Measurements from ENCODE around the gene ARHGAP19.

ARHGAP19 gene

GRCh38 chr10:97277551-97277950 is 14.9 kb downstream of the ARHGAP19 start:
- H3K4me3 ChIP-seq (ENCODE audit: low read length), result no peak overlapping the region
- TF ChIP-seq EZH2 (optimal IDR thresholded peaks at IDR 0.05; ENCODE audit: low read depth, low read length) (no peak), CTCF (IDR thresholded peaks at IDR 0.05; ENCODE audit: low read length) (no peak), EZH2phosphoT487 (IDR thresholded peaks at IDR 0.05; ENCODE audit: low read length) (no peak)
- H2AFZ ChIP-seq (ENCODE audit: low read length), result no peak overlapping the region
- peaks cover 5% of the 10 kb centered on the region; the same call in 1 of the 2 replicates for H3F3A ChIP-seq (ENCODE audit: insufficient read depth, low read length)
- peak overlapping the region; percentile 58 for H3K4me2 ChIP-seq (ENCODE audit: low read depth, low read length)
- no peaks in the 10 kb centered on the region for H3K9me3 ChIP-seq (replicated peaks; ENCODE audit: insufficient read depth, low read length)
- no peaks in the 10 kb centered on the region for H3K36me3 ChIP-seq (replicated peaks; ENCODE audit: insufficient read depth, low read length)
- 0 out of 2 replicates have a peak, but pooled peaks cover 3% of the 10 kb centered on the region for H4K20me1 ChIP-seq (ENCODE audit: insufficient read depth, low read length)
- peak overlapping the region; percentile 42; the same call in 1 of the 2 replicates for H3K27ac ChIP-seq (ENCODE audit: low read length)
- H3K79me2 ChIP-seq (ENCODE audit: low read length), result peaks cover 55% of the 10 kb centered on the region
- DNase-seq, result no peak
- H3K27me3 ChIP-seq (replicated peaks; ENCODE audit: insufficient read depth, low read length), result no peaks in the 10 kb centered on the region
- H3K9me2 ChIP-seq (replicated peaks; ENCODE audit: insufficient read depth, low read length), result no peaks in the 10 kb centered on the region
- no peak overlapping the region for H3K9ac ChIP-seq (ENCODE audit: low read length)
- peaks cover 17% of the 10 kb centered on the region for H3K4me1 ChIP-seq (ENCODE audit: low read length)

- Histone ChIP-seq H3K9me3 (replicated peaks; ENCODE audit: insufficient read depth, low read length) (no peaks in the 10 kb centered on the region), H3K9ac (ENCODE audit: low read length) (no peak overlapping the region), H3K4me1 (ENCODE audit: low read length) (peaks cover 17% of the 10 kb centered on the region), H3K9me2 (replicated peaks; ENCODE audit: insufficient read depth, low read length) (no peaks in the 10 kb centered on the region), H2AFZ (ENCODE audit: low read length) (no peak overlapping the region), H3K27me3 (replicated peaks; ENCODE audit: insufficient read depth, low read length) (no peaks in the 10 kb centered on the region), H3K36me3 (replicated peaks; ENCODE audit: insufficient read depth, low read length) (no peaks in the 10 kb centered on the region), H4K20me1 (ENCODE audit: insufficient read depth, low read length) (0 out of 2 replicates have a peak, but pooled peaks cover 3% of the 10 kb centered on the region), H3K27ac (ENCODE audit: low read length) (no peak overlapping the region), H3K4me3 (ENCODE audit: low read length) (no peak overlapping the region), H3F3A (ENCODE audit: insufficient read depth, low read length) (peaks cover 5% of the 10 kb centered on the region; the same call in 1 of the 2 replicates), H3K79me2 (ENCODE audit: low read length) (peaks cover 31% of the 10 kb centered on the region), H3K4me2 (ENCODE audit: low read depth, low read length) (no peak overlapping the region)
- TF ChIP-seq EZH2phosphoT487 (IDR thresholded peaks at IDR 0.05; ENCODE audit: low read length), result no peak
- DNase-seq, result no peak
These were observed 17.6 kb downstream of the ARHGAP19 start for GRCh38 chr10:97274828-97275227.

DNA sequence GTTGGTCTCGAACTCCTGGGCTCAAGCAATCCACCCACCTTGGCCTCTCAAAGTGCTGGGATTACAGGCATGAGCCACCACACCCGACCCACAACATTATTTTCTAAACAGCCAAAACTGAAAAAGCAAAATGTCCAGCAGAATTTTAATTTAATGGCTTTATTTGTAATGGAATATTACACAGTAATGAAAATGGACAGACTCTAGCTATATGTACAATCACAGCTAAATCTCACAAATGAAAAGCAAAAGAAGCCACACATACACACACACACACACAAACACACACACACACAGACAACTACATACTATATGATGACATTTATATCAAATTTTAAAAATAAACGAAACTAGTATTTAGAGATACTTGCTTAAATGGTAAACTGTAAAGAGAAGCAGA is 18.7 kb downstream of the ARHGAP19 start:
- H3K27me3 ChIP-seq (replicated peaks; ENCODE audit: insufficient read depth, low read length), result no peaks in the 10 kb centered on the region
- no peak for TF ChIP-seq EZH2phosphoT487 (IDR thresholded peaks at IDR 0.05; ENCODE audit: low read length)
- no peak for TF ChIP-seq EZH2 (optimal IDR thresholded peaks at IDR 0.05; ENCODE audit: low read depth, low read length)
- no peak for TF ChIP-seq CTCF (IDR thresholded peaks at IDR 0.05; ENCODE audit: low read length)
- H3K27ac ChIP-seq (ENCODE audit: low read length), result no peak overlapping the region
- H3K36me3 ChIP-seq (replicated peaks; ENCODE audit: insufficient read depth, low read length), result no peaks in the 10 kb centered on the region
- H3K4me1 ChIP-seq (ENCODE audit: low read length), result peaks cover 14% of the 10 kb centered on the region
- no peaks in the 10 kb centered on the region for H3K9me2 ChIP-seq (replicated peaks; ENCODE audit: insufficient read depth, low read length)
- H2AFZ ChIP-seq (ENCODE audit: low read length), result no peak overlapping the region
- DNase-seq, result no peak
- H4K20me1 ChIP-seq (ENCODE audit: insufficient read depth, low read length), result 0 out of 2 replicates have a peak, but pooled peaks cover 3% of the 10 kb centered on the region
- peaks cover 30% of the 10 kb centered on the region for H3K79me2 ChIP-seq (ENCODE audit: low read length)
- H3K4me3 ChIP-seq (ENCODE audit: low read length), result no peak overlapping the region
- H3K9me3 ChIP-seq (replicated peaks; ENCODE audit: insufficient read depth, low read length), result no peaks in the 10 kb centered on the region
- no peak overlapping the region for H3K4me2 ChIP-seq (ENCODE audit: low read depth, low read length)
- H3F3A ChIP-seq (ENCODE audit: insufficient read depth, low read length), result peaks cover 5% of the 10 kb centered on the region; the same call in 1 of the 2 replicates
- no peak overlapping the region for H3K9ac ChIP-seq (ENCODE audit: low read length)

DNA sequence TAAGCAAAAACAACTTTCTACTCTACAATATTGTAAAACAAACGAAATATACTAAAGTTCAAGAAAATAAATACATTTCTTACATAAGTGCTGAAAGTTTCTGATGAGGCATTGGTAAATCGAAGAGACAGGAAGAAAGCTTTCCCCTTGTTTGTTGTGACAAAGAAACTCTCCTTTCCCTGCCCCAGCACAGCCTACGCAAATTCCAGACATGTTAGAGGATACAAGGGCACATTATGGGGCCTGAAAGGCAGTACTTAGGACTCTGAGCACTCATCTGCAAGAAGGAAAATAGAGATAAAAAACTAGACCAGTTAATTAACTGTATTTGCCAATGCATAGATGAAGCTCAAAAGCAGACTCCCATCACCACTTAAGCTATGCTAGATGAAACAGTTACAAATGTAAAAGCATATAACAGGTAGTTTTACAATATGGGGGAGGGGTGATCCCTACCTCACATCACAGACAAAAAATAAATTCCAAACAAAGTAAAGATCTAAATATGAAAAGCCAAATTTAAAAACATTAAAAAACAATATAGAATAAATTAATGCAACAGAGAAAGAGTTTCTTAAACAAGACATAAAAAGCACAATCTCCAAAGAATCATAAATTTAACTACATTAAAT is 21.8 kb downstream of the ARHGAP19 start:
- no peak overlapping the region for H2AFZ ChIP-seq (ENCODE audit: low read length)
- no peaks in the 10 kb centered on the region for H4K20me1 ChIP-seq (ENCODE audit: insufficient read depth, low read length)
- no peaks in the 10 kb centered on the region for H3F3A ChIP-seq (ENCODE audit: insufficient read depth, low read length)
- no peaks in the 10 kb centered on the region for H3K9me2 ChIP-seq (replicated peaks; ENCODE audit: insufficient read depth, low read length)
- H3K9me3 ChIP-seq (replicated peaks; ENCODE audit: insufficient read depth, low read length), result no peaks in the 10 kb centered on the region
- H3K27ac ChIP-seq (ENCODE audit: low read length), result no peak overlapping the region
- no peak for TF ChIP-seq EZH2 (optimal IDR thresholded peaks at IDR 0.05; ENCODE audit: low read depth, low read length)
- H3K27me3 ChIP-seq (replicated peaks; ENCODE audit: insufficient read depth, low read length), result no peaks in the 10 kb centered on the region
- H3K36me3 ChIP-seq (replicated peaks; ENCODE audit: insufficient read depth, low read length), result no peaks in the 10 kb centered on the region
- H3K9ac ChIP-seq (ENCODE audit: low read length), result no peak overlapping the region
- DNase-seq, result no peak
- peaks cover 33% of the 10 kb centered on the region for H3K79me2 ChIP-seq (ENCODE audit: low read length)
- H3K4me1 ChIP-seq (ENCODE audit: low read length), result peaks cover 4% of the 10 kb centered on the region; the same call in 1 of the 2 replicates
- no peak overlapping the region for H3K4me2 ChIP-seq (ENCODE audit: low read depth, low read length)
- no peak overlapping the region for H3K4me3 ChIP-seq (ENCODE audit: low read length)
